Middle frontal gyrus (tissue), 1 donor: ENCODE results near the gene TMEM44.
"Not testable (repeated sequence)": the region's sequence is repeated elsewhere in the genome, so short reads cannot be mapped to it uniquely, and the experiment has no call there.

Experiments used
- DNase-seq: peaks from one replicate; pipeline ENCODE4 v3.0.0-alpha.2; 2015; ENCODE audit warnings: low spot score; ENCODE audit errors: extremely low spot score

The TMEM44 gene

GRCh38 chr3:194556086-194557056, 76.8 kb downstream of the TMEM44 start:
- DNase-seq, result no peak

DNA sequence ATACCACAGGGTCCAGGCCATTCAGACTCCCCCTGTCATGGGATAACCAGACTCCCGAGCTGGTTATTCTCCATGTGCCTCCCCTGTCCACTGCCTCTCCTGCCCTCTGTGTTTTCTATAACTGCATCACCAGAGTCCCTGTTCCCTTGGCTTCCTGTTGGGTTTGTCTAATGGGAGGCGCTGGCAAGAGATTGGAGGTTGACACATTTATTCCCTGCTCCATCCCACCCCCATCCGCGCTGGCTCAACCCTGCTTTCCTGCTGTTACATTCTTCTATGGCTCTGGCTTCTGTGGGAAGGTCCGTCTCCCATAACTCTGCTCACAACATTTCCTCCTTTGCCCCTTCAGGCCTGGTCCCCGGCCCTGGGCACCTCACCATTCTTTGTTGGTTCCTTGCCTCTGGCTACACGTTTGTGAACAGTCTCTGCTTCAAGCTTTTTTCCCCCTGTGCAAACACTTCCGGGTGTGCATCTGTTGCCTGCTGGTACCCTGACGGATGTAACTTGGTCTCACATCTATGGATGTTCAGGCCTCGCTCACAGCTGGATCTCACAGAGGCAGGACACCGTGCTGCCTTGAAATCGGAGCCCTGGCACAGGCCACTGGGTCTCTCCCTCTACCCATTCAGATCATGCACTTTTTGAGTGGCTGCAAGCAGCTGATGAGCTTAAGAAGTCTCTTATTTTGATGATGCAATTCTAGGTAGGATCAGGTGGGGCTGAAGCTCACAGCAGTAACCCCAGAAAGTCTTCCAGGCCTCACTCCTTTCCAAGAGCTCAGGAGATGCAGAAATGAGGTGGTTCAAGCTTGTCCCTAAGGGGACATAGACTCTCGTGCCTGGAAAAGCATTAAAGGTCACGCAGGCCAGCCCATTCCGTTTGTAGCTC, 77.8 kb downstream of the TMEM44 start:
- DNase-seq, result no peak

DNA sequence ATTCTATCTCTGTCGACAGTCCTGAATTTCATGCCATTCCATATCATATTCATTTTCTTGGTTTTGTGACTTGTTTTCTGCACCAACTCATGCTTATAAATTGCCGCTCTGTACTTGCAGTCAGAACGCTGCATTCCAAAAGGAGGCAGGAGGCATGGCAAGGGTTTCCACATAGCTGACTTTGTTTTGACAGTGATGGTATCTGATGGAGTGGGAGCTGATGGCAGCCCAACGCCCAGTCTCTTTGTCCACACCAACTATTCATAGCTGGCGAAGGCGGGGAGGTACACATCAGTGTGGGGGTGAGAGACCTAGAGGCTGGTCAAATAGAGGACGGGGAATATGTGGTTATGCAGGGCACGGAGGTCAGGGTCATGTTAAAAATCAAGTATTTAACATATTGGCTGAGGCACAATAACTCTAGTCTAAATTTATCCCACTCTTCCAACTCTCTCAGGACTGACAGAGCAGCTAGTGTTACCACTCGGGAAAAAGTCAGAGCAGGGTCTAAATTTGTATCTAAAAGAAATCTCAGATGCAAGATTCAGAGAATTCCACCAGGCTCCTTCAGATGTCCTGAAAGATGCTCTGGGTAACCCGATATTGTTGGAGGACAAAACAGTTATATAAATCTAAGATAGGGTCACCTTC, 78.6 kb downstream of the TMEM44 start:
- DNase-seq, result no peak

DNA sequence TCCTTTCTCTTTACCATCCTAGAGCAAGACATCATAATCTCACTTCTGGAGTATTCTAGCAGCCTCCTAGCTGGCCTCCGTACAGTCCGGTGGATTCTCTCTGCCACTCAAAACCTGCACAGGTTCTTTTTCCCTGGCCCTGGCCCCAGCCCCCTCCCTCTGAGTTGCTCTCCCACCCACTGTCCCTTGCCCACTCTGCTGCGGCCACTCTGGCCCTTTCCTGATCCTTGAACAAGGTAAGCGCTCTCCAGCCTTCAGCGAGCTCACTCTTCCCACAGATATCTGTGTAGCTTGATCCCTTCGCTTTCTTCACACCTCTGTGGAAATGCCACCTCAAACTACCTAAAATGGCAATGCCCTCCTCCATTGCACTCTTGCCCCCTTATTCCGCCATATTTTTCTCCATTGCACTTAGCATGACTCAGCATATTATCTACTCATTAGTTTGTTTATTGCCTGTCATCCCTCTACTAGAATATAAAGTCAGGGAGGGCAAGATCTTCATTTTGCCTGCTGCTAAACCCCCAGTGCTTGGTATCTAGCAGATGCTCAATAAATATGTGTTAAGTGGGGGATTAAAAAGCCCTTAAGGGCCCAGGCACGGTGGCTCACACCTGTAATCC, 80.8 kb downstream of the TMEM44 start:
- DNase-seq, result no peak

- DNase-seq, result no peak
These were observed 83.4 kb downstream of the TMEM44 start for GRCh38 chr3:194549853-194550252.

- DNase-seq, result no peak
These were observed 84.6 kb downstream of the TMEM44 start for GRCh38 chr3:194548346-194549321.

DNA sequence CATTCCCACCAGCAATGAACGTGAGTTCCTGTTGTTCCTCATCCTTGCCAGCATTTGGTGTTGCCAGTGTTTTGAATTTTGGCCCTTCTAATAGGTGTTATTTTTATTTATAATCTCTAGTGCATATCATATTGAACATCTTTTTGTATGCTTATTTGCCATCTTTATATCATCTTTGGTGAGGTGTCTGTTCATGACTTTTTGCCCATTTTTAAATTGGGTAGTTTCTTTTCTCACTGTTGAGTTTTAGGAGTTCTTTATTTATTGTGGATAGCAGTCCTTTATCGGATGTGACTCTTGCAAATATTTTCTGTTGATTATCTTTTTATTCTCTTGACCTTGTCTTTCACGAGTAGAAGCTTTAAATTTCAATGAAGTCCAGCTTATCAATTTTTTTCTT, 86.2 kb downstream of the TMEM44 start:
- no peak for DNase-seq

- not testable (repeated sequence) for DNase-seq
These were observed 87.7 kb downstream of the TMEM44 start for GRCh38 chr3:194545538-194545937.

DNA sequence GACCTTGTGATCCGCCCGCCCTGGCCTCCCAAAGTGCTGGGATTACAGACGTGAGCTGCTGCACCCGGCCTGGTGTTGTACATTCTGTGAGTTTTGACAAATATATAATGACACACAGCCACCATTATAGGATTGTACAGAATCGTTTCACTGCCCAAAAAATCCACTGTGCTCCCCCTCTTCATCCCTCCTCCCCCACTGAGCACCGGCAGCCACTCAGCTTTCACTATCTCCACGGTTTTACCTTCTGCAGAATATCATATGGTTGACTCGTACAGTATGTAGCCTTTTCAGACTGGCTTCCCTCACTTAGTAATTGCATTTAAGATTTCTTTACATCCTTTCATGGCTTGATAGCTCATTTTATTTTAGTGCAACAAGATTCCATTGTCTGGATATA, 89.7 kb downstream of the TMEM44 start:
- no peak for DNase-seq

DNA sequence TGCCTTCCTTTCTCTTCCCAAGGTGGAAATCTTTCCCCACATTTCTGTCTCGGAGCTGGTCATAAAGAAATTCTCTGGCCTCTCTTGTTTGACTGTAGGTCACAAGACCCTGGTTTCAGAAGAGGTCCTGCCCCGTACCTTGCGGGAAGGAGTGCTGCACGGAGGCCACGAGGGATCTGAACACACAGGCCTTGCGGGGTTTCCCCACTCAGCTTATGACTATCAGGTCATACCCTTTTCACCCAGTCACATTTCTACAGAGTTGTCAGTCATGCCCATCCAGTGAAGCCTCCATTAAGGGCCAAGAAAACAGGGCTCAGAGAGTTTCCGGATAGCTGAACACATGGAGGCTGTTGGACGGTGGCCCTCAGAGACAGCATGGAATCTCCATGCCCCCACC, 91.7 kb downstream of the TMEM44 start:
- no peak for DNase-seq

- DNase-seq, result no peak
These were observed 92.8 kb downstream of the TMEM44 start for GRCh38 chr3:194540274-194540905.

GRCh38 chr3:194539498-194539897, 93.7 kb downstream of the TMEM44 start:
- DNase-seq, result no peak

DNA sequence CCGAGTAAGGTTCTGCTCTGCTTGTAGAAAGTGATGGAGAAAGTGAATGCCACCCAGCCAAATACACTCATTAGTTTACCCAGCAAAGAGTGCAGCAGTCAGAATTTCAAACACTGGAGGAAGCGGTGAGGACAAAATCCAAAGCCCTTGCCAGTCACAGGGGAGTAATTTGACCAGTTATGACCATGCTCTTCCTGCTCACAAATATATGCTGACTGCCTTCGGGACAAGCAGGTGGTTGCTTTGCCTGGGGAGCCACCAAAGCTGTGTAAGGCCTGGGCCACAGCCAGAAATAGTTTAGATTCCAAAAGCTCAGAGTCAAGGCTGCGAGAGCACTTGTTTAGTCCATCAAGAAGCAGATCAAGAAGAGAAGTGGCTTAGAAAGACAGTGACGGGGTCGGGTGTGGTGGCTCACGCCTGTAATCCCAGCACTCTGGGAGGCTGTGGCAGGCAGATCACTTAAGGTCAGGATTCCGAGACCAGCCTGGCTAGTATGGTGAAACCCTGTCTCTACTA, 95.4 kb downstream of the TMEM44 start:
- DNase-seq, result no peak
